GM19438 (cell line): ENCODE measurements around the gene PHPT1.
"Not testable (repeated sequence)": the region's sequence is repeated elsewhere in the genome, so short reads cannot be mapped to it uniquely, and the experiment has no call there.

ENCODE experiments used
- ATAC-seq: cut with Tn5 transposase; IDR thresholded peaks from one replicate; pipeline ENCODE4 v1.9.1; 2021; ENCODE audit warnings: low read depth; ENCODE audit not compliant: unreplicated experiment

The PHPT1 gene

DNA sequence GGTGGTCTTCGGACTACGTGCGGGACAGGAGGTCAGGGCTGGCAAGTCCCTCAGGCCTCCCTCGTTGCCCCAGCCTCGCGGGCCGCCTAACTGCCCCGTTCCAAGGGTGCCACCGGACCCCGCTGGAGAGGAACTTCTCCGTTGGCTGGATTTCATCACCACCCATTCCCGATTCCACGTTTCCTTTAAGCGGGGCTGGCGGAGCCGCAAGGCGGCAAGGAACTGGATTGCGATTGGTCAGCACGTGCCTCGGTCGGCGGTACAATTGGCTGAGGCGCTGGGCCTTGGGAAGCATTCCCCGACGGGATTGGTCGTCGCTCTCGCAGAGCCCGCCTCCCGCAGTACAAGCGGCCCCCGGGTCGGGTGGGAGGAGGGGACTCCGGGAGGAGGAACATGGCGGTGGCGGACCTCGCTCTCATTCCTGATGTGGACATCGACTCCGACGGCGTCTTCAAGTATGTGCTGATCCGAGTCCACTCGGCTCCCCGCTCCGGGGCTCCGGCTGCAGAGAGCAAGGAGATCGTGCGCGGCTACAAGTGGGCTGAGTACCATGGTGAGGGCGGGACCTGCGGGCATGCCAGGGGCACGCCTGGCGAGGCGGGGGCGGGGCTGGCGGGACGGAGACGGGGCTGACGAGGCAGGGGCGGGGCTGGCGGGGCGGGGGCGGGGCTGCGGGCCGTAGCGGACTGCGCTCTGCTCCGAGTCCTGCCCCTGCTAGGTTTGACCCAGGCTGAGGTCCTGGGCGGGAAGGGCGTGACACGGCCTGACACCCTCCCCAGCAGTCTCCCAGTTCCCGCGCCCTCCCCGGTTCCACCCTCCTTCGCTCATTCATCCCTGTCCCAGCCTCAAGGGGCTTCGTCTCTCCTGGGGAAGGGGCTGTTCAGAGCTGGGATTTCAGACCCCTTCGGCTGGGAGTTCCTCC, at the start of gene PHPT1:
Gene PHPT1 (plus strand): TSS at position 372 of the 922 bp plus-strand sequence. CDS start 22 bp downstream, at position 394.
- peak; percentile 74 for ATAC-seq

DNA sequence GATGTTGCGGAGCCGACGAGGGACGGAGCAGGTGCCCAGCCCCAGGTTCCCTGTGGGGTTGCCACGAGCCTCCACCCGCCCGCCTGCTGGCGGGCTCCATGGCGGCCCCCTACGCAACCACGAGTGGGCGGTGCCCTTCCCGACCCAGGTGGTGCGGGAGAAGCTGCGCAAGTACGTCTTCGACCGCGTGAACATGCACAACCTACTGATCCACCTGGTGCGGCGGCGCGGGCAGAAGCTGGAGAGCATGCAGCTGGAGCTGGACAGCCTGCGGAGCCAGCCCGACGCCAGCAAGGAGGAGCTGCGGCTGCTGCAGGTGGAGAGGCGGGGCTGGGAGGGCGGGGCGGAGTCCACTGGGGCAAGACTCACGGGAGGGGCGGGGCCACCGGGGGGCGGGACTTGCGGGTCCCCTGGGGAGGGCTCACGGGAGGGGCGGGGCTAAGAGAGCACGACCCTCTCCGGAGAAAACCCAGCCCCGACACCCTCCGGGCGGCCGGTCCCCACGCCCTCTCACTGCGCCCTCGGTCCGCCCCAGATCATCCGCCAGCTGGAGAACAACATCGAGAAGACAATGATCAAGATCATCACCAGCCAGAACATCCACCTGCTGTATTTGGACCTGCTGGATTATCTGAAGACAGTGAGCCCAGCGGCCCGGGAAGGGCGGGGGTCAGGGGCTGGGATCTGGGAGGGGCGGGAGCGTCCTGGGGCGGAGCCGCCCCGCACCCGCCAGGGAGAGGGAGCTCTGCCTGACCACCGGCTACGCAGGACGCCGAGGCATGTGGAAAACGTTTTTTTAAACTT, 49.2 kb upstream of the PHPT1 start:
- no peak for ATAC-seq

DNA sequence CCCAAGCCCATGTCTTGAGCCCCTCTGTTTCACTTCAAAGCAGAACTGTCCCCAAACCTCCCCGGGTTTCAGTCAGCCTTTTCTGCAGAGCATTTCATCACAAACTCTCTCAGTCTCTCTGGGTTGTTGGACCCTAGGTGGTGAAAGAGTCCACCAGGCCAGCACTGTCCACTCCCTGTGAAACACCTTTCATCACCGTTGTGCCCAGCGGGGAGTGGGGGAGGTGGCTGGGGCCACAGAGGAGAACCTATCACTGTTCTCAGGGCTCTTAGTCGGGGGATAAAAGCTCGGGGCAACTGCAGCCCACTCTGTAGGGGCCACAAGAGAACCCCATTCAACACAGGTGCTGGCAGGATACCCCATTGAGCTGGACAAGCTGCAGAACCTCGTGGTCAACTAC, 46.9 kb upstream of the PHPT1 start:
- no peak for ATAC-seq

DNA sequence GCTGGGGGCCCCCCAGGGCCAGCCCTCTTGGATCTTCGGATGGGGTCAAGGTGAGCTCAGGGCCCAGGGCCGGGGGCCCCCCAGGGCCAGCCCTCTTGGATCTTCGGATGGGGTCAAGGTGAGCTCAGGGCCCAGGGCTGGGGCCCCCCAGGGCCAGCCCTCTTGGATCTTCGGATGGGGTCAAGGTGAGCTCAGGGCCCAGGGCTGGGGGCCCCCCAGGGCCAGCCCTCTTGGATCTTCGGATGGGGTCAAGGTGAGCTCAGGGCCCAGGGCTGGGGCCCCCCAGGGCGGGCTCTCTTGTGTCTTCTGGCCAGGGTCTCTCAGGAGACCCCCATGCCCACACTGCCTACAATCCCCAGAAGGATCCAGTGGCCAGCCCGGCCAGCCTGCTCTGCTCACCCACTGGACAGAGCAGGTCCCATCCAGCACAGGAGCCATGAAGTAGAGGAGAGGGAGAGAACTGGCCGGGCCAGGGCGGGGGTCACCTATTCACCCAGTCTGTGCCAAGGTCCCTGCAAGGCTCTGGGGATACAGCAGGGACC, 46.1 kb upstream of the PHPT1 start:
- ATAC-seq, result not testable (repeated sequence)

DNA sequence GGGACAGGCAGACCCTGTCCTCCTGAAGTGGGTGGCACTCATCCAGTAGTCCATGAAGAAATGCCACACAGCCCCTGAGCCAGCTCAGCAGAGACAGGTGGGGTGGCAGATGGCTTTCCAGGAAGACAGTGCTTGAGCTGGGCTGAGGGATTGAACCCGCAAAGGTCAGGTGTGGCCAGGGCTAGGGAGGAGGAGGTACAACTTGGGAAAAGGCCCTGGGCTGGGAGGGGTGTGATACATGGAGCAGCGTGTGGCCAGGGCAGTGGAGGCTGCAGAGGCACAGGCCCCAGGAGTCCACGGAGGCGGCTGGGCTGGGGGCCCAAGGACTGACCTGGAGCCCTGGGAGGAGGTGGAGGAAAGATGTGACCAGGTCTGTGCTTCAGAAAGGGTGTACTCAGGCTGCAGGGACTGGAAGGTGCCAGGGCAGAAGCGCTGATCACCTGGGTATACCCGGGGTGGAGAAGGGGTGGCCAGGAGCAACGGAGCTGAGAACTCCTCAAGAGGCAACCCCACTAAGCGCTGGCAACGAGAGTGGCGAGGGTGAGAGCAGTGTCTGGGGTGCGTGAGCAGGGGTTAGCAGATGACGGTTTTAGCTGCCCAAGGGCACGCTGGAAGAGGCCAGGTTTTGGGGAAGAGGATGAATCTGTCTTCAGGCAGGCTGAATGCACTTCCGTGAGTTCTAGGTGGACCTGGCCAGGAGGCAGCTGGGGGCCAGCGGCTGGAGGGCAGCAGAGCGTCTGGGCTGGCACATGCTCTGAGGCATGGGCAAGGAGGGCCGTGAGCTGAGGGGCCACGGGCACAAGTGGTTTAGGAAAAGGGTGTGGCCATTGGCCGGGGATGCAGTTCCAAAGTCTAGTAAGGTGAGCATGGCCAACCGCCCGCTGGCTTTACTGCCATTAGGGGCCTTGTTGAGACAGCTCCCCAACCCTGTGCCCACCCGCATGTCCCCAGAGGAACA, 45.4 kb upstream of the PHPT1 start:
- ATAC-seq, result no peak

DNA sequence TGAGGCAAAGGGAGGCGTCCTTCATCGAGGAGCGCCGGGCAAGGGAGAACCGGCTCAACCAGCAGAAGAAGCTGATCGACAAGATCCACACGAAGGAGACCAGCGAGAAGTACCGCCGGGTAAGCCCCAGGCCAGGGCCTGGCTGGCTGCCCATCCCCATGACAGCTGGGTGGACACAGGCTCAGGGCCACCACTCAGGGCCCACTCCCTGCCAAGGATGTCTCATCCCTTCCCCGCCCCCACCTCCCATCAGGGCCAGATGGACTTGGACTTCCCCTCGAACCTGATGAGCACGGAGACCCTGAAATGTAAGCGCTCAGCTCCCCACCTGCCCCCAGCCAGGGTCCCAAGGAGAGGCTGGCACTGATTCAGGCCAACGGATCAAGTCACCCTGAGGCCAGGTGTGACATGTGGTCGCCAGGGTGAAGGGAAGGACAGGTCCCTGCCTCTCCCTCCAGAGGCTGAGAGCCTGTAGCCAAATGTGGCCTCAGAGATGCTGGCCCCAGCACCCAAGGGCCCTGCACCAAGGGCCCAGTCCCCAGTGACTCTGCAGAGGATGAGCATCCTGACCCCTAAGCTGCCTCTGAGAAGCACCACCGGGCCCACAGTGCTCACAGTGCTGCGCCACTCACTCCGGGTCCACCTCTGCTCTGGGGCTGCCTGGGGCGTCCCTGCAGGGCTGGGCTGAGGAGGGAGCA, 44.6 kb upstream of the PHPT1 start:
- ATAC-seq, result no peak

DNA sequence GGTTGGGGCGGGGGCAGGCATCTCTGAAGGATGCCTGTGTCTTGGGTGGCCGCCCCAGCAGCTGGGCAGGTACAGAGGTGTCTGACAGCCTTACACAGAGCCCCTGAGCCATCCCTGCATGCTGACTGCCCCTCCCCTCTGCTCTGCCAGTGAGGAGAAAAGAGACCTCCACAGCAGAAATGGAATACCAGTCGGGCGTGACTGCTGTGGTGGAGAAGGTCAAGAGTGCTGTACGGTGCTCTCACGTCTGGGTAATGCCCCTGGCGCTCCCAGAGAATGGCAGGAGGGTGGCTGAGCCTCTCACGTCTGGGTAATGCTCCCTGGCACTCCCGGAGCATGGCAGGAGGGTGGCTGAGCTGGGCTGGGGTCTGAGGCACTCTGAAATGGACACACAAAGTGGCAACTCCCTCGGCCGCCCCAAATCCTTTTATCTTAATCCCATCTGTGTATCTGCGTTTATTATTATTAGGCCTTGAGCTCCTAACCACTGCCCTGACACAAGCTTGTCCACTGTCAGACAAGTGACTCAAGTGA, 43.9 kb upstream of the PHPT1 start:
- ATAC-seq, result no peak

DNA sequence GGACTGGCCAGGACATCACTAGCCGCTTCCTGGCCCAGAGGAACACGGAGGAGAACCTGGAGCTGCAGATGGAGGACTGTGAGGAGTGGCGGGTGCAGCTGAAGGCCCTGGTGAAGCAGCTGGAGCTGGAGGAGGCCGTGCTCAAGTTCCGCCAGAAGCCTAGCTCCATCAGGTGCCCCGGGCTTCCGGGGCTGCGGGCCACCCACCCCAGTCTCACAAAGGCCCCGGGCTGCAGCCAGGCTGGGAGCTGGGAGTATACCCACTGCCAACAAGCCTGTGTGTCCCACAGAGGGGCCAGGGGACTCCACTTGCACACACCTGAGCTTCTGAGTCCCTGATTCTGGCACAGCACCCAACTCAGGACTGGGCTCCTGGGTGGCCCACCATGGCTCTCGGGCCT, 43.1 kb upstream of the PHPT1 start:
- no peak for ATAC-seq

DNA sequence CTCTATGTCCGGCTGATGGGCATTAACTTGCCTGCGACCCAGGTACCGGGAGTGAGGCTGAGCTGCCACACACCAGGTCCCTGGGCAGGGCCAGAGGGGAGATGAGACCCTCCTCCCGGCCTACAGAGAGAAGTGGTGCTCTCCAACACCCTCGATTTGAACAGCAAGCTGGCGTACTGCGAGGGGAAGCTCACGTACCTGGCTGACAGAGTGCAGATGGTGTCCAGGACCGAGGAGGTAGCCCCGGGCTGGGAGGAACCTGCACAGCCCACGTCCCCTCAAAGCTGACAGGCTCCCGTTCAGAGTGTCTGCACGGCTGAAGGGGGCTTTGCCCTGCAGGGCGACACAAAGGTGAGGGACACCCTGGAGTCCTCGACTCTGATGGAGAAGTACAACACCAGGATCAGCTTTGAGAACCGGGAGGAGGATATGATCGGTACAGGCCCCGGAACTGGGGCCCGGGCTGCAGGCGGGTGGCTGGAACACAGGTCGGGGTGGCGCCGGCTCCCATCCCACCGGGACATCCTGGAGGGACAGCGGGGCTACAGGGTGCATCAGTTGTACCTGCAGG, 42.5 kb upstream of the PHPT1 start:
- no peak for ATAC-seq

DNA sequence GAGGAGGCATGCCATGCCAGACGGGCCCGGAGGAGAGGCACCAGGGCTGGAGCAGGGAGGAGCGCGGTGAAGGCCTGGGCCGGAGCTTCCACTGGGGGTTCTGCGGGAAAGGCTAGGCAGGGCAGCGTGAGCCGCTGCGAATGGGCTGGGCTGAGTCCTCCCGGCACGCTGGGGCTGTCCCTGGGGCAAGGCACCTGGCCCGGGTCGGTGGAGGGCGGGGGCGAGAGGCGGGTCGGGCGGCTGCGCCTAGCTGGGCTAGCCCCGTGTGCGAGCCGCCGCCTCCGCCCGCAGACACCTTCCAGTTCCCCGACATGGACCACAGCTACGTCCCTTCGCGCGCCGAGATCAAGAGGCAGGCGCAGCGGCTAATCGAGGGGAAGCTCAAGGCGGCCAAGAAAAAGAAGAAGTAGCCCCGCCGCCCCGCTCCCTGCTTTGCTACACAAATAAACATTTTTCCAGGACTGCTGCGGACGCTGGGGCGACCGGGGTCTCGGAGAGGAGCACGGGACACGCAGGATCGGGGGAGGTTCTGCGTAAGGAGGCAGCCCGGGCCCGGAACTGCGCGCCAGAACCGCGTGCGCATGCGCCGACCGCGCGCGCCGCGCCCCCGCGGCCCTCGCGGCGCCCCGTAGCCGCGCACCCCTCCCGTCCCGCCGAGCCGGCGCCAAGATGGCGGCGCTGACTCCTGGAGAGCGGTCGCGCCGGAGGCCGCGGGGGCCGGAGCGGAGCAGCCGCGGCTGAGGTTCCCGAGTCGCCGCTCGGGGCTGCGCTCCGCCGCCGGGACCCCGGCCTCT, 41.7 kb upstream of the PHPT1 start, which contains the start of gene RABL6:
Gene RABL6 (plus strand): TSS at position 668 of the 794 bp plus-strand sequence. CDS start 249 bp downstream, outside the sequence.
- peak; percentile 74 for ATAC-seq

DNA sequence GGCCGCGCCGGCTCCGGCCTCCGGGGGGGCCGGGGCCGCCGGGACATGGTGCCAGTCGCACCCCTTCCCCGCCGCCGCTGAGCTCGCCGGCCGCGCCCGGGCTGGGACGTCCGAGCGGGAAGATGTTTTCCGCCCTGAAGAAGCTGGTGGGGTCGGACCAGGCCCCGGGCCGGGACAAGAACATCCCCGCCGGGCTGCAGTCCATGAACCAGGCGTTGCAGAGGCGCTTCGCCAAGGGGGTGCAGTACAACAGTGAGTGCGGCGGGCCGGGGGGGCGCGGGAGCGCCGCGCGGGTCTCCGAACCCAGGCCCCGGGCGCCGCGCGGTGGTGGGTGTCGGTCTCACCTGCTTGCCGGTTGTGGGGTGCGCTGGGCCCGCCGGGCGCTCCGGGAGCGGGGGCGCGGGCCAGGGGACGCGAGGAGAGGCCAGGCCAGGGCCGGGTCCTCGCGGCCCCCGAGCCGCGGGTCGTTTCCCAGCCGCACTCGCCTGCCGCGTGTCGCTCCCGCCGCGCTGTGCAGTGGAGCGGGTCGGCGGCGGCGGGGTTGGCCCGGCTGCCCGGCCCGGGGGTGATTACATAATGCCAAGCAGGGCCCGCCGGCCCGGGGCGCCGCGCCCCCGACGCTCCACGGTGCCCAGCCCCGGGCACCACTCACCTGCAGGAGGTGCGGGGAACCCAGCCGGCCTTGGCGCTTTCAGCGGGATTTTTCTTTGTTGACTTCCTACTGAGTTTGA, 41.0 kb upstream of the PHPT1 start:
- peak; percentile 30 for ATAC-seq

DNA sequence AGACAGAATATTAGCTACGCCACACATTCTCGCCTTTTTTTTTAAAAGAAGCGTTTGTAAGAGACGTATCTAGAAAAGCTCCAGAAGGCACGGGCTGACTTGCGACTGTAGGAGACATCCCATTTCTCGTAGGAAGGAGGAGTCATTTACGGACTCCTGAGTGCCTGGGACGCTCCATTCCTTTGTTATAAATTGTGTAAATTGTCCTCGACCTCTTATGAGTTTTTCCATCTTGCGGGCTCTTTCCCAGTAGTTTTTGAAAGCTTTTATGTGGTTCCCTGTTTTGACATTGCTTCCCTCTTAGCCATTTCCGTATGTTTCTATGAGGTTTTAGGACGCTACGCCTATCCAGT, 40.4 kb upstream of the PHPT1 start:
- ATAC-seq, result no peak

DNA sequence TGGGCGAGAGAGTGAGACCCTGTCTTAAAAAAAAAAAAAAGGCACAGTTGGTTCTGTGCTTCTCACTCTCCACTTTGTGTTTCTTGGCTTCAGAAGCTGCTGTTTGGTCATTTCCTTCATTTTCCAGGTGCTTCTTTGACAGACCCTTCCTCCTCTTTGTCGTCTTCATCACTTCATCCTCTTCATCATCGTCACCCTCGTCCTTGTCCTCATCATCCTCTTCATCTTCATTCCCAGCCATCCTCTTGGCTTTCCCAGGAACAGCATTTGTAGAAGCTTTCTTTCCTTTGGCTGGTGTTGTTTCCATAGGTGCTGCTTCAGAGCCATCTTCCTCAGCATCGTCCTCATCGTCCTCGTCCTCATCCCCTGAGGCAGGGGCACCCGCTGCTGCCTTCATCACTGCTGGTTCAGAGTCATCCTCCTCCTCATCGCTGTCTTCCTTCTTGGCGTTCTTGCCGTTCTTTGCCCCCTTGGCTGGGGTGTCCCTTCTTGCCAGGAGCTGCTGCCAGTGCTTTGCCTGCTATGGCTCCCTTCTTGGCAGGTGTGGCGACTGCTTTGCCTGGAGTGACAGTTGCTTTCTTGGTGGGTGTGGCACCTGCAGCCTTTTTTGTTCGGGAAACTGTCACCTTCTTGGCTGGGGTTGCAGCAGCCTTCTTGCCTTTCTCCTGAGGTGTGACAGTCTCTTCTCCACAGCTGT, 34.3 kb upstream of the PHPT1 start:
- ATAC-seq, result no peak

DNA sequence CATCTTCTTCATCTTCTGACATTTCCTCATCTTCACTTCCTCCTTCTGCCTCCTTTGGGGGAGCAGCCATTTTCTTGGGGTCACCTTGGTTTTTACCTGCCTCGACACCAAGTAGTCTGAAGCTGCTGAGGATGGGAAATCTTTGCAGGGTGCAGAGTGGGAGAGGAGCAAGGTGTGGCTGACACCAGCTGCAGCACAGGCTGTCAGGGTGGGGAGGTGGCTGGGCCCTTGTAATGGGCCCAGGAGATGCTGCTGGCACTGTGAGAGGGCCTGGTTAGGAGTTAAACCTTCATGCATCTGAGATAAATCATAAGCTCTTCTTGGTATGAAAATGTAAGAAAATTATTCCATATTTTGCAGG, 33.8 kb upstream of the PHPT1 start:
- no peak for ATAC-seq

DNA sequence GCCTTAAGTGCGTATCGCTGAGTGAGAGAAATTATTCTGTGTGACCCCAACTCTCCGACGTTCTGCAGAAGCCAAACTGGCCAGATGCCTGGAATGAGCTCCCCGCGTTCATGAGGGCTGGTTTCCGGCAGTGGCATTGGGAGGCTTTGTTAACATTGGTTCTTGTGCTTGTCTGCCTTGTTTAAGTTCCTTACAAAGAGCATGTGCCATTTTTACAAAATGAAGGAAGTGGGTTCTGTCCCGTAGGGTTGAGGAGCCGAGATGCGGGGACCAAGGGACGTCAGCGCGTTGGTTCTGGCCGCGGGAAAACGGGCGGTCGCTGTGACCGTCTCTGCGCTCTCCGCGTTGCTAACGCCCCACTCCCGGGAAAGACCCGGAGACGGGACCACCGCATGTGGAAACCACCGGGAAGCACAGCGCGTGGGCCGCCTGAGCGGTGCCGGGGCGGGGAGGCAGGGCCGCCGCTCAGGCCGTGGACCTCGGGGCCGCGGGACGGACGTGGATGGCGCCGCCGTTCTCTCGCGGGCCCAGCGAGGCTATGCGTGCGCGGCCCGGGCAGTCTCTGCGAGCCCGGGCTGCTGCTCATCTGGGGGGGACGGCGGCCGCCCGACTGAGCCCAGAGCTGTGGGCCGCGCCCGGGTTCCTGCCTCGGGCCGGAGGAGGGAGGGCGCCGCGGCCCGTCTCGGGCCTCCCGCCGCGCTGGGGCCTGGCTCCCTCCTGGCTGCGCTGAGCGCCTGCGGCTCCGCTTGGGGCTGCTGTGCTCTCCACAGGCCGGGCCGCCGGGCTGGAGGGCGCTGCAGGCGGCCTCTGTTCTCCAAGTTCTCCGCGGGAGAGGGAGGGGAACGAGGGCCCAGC, 28.0 kb upstream of the PHPT1 start:
- no peak for ATAC-seq
